ENCODE results near the gene OGA. TPM values are rescaled to one million over a fixed set of nuclear protein-coding genes. Genes with fewer than 3 reads are reported as not detected.

Gene OGA
- total and polyA plus RNA-seq, 9 of the 15 experiments (the other 6 are each of a cell fraction or from before 2014, with no cell fraction given): 13.5 to 73.5 (median 59.5) TPM

- BruUV-seq (replicated peaks): no TSS peak
- intact Hi-C loops (cut with micrococcal nuclease): no loop called here
- no peak for FAIRE-seq
Observed at GRCh38 chr10:101752241-101752640, 66.0 kb downstream of the OGA start.

More at GRCh38 chr10:101752241-101752640, 66.0 kb downstream of the OGA start:
- H3K27me3 ChIP-seq (ENCODE audit: control insufficient read depth in 2 of 2, insufficient read depth in 2 of 2, low read length in 2 of 2): peaks cover 0 to 4% of the 10 kb centered on the region in 2 experiments; a peak in 1 of 5 replicates
- no peak overlapping the region for H3K4me2 ChIP-seq (ENCODE audit: insufficient read depth, low read length)
- no peak for DNase-seq (ENCODE audit: extremely low read depth in 1 of 4, low spot score in 3 of 4)
- H3K9me1 ChIP-seq (ENCODE audit: control insufficient read depth, insufficient read depth, low read length): no peaks in the 10 kb centered on the region
- TF ChIP-seq E2F8 (IDR thresholded peaks at IDR 0.05; ENCODE audit: low read depth, partially characterized antibody): no peak
- TF ChIP-seq ZBTB43 (CRISPR knock-in tag; IDR thresholded peaks at IDR 0.05): no peak
- TF ChIP-seq U2AF1 (optimal IDR thresholded peaks at IDR 0.05; ENCODE audit: low read depth, low read length): no peak
- TF ChIP-seq ZFX (CRISPR knock-in tag; IDR thresholded peaks at IDR 0.05): no peak
- no peak for TF ChIP-seq NBN (IDR thresholded peaks at IDR 0.05; ENCODE audit: low read depth)
- TF ChIP-seq ZNF197 (CRISPR knock-in tag; IDR thresholded peaks at IDR 0.05; ENCODE audit: low read depth): no peak
- no peak for TF ChIP-seq E2F1 (CRISPR knock-in tag; IDR thresholded peaks at IDR 0.05)
- no peak for TF ChIP-seq ZNF518B (CRISPR knock-in tag; IDR thresholded peaks at IDR 0.05)
- TF ChIP-seq ZNF449 (CRISPR knock-in tag; IDR thresholded peaks at IDR 0.05): no peak
- TF ChIP-seq CHD4 (IDR thresholded peaks at IDR 0.05; ENCODE audit: insufficient read depth, insufficient replicate concordance, low read depth, low read length, poor library complexity, severe bottlenecking): no peak
- H3K27ac ChIP-seq (ENCODE audit: extremely low read depth, low read depth, low read length): no peak overlapping the region
- H2AFZ ChIP-seq (ENCODE audit: low read depth, low read length): no peak overlapping the region; the same call in 1 of the 2 replicates
- H3K79me2 ChIP-seq (ENCODE audit: control insufficient read depth, insufficient read depth, low read length): no peaks in the 10 kb centered on the region
- H3K4me1 ChIP-seq (replicated peaks in 1 of 2; ENCODE audit: control insufficient read depth in 2 of 2, insufficient read depth in 2 of 2, low read length in 2 of 2): peaks cover 5 to 19% of the 10 kb centered on the region in 2 experiments; a peak in 4 of 5 replicates
- in situ Hi-C loops (cut with MboI): no loop called here
- ChIA-PET CTCF (ENCODE audit: low intra/inter-chr PET ratio) (no interaction called here), POLR2A (interaction anchor here (0.6 to 2.2 kb wide), 5 partner anchors 9 to 510 kb away, joined by 3 to 8 read pairs (median 3); no protein-coding TSS in a partner anchor)
- H4K20me1 ChIP-seq (replicated peaks; ENCODE audit: control insufficient read depth, insufficient read depth, low read length): no peaks in the 10 kb centered on the region
- whole genome bisulfite sequencing (ENCODE audit: insufficient coverage, low coverage, missing lambda C conversion rate): 33% methylated on average over 3 of the region's 3 CpGs
- ATAC-seq: no peak
- no peaks in the 10 kb centered on the region for H3K9me3 ChIP-seq (replicated peaks; ENCODE audit: control insufficient read depth, insufficient read depth, low read depth, low read length)
- no peak overlapping the region for H3K4me3 ChIP-seq
- no peak overlapping the region for H3K9ac ChIP-seq (ENCODE audit: insufficient read depth in 1 of 2, low read depth in 2 of 2, low read length in 2 of 2)
- H3K36me3 ChIP-seq (ENCODE audit: control insufficient read depth, insufficient read depth, low read length): no peaks in the 10 kb centered on the region

Data from K562 (cell line).